Femur (tissue), 1 donor: ENCODE measurements around the gene TEDC1.

ENCODE experiments used
- DNase-seq: peaks from one replicate; pipeline ENCODE4 v3.0.0-alpha.2; 2017

TEDC1 gene

DNA sequence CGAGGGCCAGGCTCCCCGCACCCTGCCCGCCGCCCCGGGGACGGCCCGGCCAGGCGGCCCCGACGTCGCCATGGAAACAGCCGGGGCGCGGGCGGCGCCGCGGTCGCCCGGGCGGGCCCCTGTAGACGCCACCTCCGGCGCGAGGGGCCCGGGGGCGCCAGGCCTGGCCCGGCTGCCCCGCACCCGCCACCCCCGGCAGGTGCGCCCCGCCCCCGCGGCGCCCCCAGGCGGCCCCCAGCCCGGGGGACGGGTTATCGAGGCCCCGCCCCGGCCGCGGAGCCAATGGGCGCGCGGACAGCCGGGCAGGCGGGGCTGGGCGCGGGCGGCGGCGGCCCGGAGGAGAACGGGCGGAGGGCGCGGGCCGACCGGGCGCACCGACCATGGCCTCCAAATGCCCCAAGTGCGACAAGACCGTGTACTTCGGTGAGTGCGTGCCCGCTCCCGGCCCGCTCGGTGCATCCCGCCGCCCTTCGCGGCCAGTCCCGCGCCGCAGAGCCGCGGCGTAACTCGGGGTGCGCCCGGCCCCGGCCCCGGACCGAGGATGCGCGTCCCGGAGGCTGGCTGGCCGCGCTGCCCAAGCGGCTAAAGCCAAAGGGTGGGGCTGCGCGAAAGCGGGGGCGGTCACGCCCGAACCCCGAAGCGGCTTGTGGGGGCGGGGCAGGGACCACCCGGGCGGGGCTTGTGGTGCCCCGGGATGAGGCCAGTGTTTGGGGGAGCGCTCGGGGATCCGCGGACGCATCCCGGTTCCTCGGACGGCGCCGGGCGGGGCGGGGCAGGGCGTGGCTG is 16.4 kb upstream of the TEDC1 start, which contains the start of gene CRIP2:
CRIP2 (plus strand) TSS at position 339 of the 786 bp plus-strand sequence; CDS start at position 381, 42 bp downstream.
- peak; percentile 70 for DNase-seq

GRCh38 chr14:105475269-105476096 is 15.6 kb upstream of the TEDC1 start:
- peak; percentile 81 for DNase-seq

GRCh38 chr14:105476097-105476830 is 14.8 kb upstream of the TEDC1 start:
- DNase-seq, result peak; percentile 82

- no peak for DNase-seq
These were observed 14.0 kb upstream of the TEDC1 start for GRCh38 chr14:105476831-105477659.

DNA sequence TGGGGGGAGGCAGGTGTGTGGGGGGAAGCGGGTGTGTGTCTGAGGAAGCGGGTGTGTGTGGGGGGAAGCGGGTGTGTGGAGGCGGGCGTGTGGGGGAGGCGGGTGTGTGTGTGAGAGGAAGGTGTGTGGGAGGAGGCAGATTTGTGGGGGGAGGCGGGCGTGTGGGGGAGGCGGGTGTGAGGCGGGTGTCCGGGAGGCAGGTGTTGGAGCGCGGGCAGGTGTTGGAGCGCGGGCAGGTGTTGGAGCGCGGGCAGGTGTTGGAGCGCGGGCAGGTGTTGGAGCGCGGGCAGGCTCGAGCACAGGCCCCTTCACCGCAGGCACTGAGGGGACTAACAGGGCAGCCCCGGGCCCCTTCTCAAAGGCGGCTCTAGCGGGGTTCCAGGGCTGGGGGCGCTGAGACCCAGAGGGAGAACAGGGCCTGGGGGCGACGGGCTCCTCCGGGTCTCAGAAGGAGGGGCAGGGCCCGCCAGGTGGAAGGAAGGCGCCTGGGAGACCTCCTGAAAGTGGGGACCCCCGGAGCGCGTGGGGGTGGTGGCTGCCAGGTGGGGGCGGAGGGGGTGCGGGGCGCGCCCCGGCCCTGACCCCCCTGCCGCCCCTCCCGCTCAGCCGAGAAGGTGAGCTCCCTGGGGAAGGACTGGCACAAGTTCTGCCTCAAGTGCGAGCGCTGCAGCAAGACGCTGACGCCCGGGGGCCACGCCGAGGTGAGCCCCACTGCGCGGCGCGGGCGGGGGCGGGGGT is 13.2 kb upstream of the TEDC1 start:
- no peak for DNase-seq

- no peak for DNase-seq
These were observed 12.4 kb upstream of the TEDC1 start for GRCh38 chr14:105478398-105479251.

DNA sequence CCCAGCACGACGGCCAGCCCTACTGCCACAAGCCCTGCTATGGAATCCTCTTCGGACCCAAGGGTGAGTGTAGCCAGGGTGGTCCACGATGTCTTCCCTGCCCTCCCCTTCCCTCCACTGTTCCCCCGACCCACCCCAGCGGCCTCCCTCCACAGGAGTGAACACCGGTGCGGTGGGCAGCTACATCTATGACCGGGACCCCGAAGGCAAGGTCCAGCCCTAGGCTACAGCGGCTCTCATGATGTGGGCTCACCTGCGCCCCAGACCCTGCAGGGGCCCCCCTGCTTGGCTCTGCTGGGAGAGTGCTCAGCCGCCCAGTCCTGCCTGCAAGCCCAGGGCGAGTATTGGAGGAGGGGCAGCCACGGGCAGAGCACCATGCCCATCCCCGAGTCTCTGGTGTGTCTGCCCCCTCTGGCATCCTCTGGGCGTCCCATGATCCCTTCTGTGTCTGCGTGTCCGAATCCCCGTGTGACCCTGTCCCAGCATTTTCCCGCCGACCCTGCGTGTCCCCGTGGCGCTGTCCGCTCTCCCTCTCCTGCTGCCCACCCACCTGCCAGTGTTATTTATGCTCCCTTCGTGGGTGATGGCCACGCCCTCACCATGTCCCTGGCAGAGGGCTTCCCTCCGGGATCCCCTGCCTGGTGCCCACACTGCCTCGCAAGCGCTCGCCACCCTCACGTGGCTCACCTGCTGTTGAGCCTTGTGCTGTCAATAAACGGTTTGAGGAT is 11.5 kb upstream of the TEDC1 start:
- DNase-seq, result no peak

GRCh38 chr14:105480199-105480746 is 10.8 kb upstream of the TEDC1 start:
- no peak for DNase-seq

GRCh38 chr14:105480807-105481801 is 9.9 kb upstream of the TEDC1 start:
- DNase-seq, result peak; percentile 96

DNA sequence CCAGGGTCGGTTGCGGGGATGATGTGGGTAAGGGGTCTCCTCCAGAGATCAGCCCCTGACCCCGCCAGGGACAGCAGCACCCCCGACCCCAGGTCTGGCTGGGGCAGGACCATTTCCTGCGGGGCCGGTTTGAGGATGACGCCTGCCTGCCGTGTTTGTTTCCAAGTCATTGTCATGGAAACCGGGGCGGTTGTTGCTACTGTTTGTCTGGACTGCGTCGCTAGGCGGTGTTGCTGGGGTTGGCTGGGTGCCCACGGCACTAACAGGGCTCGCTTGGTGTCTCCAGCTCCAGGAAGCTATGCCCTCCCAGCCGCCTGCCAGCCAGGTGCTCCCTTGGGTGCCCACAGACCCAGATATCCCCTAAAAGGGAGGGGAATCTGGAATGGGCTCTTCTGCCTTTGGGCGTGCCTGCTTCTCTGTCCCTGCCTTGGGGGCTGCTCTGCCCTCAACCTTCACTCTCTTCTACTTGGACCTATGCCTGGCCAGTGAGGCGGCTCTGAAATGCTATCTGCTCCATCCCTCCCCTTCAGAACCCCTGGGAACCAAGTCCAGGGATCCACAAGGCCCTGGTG is 9.1 kb upstream of the TEDC1 start:
- DNase-seq, result peak; percentile 97

DNA sequence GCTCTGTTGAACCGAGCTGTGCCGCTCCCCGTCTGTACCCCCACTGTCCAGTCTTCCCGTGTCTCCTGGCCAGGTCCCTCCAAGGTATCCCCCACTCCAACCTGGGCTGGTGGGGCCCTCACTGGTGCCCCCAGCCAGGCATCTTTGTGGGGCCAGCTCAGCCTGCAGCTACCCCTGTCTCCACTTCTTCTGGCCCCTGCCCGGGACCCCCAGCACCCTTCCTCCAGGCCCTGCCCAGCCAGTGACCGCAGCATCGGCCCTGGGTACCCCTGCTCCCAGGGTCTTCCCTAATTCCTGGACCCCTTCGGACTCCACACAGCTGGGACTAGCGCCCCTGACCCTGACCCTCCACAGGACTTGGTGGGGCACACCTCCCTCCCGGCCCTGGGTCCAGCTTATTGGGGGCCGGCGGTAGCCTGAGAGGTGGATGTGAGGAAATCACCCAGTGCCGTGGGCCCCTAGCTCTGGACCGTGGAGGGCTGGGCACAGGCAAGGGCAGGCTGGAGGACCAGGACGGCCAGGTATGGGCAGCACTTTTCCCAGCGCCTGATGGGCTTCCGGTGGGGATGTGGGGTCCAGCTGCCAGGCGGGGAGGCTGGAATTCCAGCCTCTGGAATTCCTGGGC is 8.4 kb upstream of the TEDC1 start:
- no peak for DNase-seq

- peak; percentile 46 for DNase-seq
These were observed 7.6 kb upstream of the TEDC1 start for GRCh38 chr14:105483300-105484068.

DNA sequence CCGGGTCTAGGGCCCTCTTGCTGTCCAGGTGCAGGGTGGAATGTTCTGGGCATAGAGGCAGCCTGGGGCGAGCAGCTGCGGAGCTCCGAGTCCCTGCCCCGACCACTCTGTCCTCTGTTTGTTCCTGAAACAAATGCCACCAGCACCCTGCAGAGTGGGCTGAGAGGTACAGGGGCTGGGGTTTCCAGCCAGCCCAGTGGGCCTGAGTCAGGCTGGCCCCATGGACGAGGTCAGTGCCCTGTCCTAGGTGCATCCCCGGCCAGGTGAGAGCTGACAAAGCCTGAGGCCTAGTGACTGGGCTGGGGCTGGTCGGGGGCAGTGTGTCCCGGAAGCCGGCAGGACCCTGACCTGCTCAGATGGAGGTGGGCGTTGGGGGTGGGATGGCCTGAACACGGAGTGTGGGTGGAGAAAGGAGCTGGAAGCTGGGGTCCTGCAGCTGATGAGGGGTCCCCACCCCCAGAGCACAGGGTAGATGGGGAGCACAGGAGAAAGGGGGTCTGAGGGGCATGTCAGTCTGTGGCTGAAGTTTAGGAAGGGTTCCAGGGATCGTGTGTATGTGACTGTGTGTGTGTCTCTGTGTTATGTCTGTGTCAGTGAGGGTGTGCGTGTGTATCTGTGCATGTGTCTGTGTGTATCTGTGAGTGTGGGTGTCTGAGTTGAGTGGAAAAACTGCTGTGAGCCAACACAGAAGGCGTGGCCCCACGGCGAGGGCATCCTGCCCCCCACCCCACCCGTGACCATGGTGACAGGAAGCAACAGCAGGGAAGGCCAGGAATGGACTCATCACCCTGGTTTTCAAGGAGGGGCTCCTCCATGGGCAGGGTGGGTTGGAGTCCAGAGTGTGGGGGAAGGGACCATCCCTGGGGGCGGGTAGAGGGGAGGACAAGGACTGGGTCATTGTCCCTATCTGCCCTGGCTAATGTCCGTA is 6.7 kb upstream of the TEDC1 start:
- peak; percentile 79 for DNase-seq

- no peak for DNase-seq
These were observed 6.1 kb upstream of the TEDC1 start for GRCh38 chr14:105484997-105485393.

DNA sequence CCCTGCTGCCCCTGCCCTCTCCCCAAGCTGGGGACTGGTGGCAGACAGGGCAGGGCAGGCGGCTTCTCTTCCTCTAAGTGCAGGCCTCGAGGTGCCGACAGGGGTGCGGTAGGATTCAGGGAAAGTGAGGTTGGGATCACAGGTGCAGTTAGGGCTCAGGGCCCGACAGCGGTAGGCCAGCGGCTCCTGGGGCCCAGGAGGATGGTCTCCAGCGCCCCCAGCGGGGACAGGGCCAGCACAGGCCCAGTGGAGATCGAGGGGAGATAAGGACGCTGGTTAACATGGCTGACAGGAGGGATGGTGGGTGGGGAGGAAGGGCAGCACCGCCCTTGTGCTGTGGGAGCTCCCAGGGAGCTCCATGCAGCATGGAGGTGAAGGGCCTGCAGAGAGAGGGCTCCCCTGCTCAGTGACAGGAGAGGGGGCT is 5.3 kb upstream of the TEDC1 start:
- no peak for DNase-seq
